ENCODE measurements around the gene SAMD4B.

GRCh38 chr19:39377373-39378362, 35.4 kb downstream of the SAMD4B start:
- TF ChIP-seq EZH2 (IDR thresholded peaks at IDR 0.05) = no peak
- no peak for TF ChIP-seq FOXP2 (optimal IDR thresholded peaks at IDR 0.05; ENCODE audit: control extremely low read depth, extremely low read length, insufficient read depth)
